ENCODE data around the gene EDN1. TPM values are rescaled to one million over a fixed set of nuclear protein-coding genes. Genes with fewer than 3 reads are reported as not detected.

The EDN1 gene
- total RNA-seq, 2 experiments from 2014 or later: not detected

DNA sequence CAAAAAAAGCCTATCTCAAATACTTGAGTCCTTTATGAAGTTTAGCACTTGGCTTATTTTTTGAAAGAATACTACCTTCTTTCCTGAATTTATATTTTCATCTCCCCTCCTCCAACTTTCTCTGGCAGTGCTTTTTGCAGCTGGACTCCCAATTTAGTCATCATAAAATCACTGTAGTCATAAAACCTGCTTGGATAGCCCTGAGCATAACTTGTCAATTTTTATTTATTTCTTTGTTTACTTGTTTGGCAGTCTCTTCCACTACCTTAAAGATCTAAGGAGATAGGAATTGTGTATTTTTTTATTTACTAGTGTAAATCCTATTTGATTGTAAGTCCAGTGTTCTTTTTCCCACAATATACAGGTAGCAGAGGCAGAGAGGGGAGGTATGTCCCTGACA, 11.2 kb upstream of the EDN1 start:
- Mint-ChIP-seq H3K27me3 (peaks cover 40% of the 10 kb centered on the region), H3K9me3 (ENCODE audit: low read depth) (no peaks in the 10 kb centered on the region), H3K4me1 (peaks cover 10% of the 10 kb centered on the region), H3K36me3 (no peaks in the 10 kb centered on the region), H3K27ac (no peak overlapping the region), H3K4me3 (no peak overlapping the region)
- no peak for DNase-seq
- no peak for ATAC-seq
- CTCF ChIA-PET: interaction anchor here (2.5 kb wide), 1 partner anchor 11 kb away, joined by 16 read pairs; the partner anchor contains the start of gene EDN1

DNA sequence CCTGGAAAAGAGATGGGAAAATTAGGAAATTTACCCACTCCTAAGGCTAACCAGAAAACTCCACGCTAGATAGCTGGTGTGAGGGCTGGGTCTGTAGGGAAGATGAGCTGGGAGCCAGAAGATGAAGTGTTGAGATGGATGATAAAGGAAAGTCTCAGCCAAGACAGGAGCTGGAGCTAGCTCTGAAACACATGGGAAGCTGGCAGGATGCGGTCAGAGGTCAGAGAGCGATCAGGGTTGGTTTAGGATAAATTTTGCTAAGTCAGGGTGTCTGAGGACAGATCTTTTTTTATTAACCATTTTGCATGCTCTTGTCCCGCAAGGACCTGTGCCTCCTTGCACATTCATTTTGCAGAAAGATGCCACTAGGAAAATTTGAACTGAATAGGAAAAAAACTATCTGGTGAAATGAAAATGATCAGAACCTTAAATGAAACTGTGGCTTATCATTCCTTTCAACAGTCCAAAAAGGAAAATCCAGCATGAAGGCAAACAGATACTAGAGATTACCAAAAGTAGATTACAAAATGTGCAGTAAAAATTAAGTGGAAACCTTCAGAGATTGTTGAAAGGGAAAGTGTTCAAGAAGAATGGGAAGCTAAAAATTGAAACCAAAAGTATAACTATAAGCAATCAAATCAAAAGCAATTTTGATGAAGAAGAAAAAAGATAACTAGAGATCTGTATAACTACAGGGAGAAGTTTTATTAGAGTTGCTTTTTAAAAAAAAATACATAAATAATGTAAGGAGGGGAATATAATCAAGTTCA, 10.7 kb upstream of the EDN1 start:
- no peaks in the 10 kb centered on the region for H3K36me3 Mint-ChIP-seq
- H3K27me3 Mint-ChIP-seq: peaks cover 46% of the 10 kb centered on the region
- H3K4me3 Mint-ChIP-seq: peak overlapping the region; percentile 5
- no peaks in the 10 kb centered on the region for H3K9me3 Mint-ChIP-seq (ENCODE audit: low read depth)
- ATAC-seq (no peak), DNase-seq (no peak)
- peaks cover 10% of the 10 kb centered on the region for H3K4me1 Mint-ChIP-seq
- no peak overlapping the region for H3K27ac Mint-ChIP-seq
- CTCF ChIA-PET: interaction anchor here (2.5 kb wide), 1 partner anchor 10 kb away, joined by 16 read pairs; the partner anchor contains the start of gene EDN1

DNA sequence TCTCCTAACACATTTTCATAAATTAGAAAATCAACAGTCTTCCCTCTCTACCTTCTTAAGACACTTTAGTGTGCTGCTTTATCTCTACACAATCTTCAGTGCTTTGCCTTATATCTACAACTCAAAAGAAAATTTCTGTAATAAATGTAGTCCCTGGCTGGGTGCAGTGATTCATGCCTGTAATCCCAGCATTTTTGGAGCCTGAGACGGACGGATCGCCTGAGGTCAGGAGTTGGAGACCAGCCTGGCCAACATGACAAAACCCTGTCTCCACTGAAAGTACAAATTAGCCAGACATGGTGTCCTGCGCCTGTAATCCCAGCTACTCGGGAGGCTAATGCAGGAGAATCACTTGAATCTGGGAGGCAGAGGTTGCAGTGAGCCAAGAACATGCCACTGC, 9.7 kb upstream of the EDN1 start:
- Mint-ChIP-seq H3K27me3 (peaks cover 48% of the 10 kb centered on the region), H3K36me3 (no peaks in the 10 kb centered on the region)
- CTCF ChIA-PET: interaction anchor here (2.5 kb wide), 1 partner anchor 9 kb away, joined by 16 read pairs; the partner anchor contains the start of gene EDN1

DNA sequence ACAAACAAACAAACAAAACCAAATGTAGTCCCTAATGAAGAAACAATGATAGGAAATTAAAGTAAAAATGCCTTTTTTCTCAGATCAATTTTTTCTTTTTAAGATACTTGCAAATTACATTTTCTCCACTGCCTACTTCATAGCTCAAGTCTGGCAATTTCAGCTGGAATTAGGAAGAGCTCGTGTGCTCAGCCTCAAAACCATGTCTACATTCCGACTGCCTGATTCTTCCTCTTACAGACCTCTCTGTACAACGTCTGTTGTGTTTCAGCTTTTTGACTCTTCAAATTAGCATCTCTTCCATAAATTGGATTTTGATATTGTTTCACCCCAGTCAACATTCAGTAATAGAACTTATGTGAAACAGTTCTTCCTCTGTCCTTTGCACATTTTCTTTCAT, 9.3 kb upstream of the EDN1 start:
- H3K27ac Mint-ChIP-seq: no peak overlapping the region
- no peaks in the 10 kb centered on the region for H3K9me3 Mint-ChIP-seq (ENCODE audit: low read depth)
- peaks cover 48% of the 10 kb centered on the region for H3K27me3 Mint-ChIP-seq
- CTCF ChIA-PET: interaction anchor here (2.5 kb wide), 1 partner anchor 9 kb away, joined by 16 read pairs; the partner anchor contains the start of gene EDN1
- no peak overlapping the region for H3K4me3 Mint-ChIP-seq
- H3K4me1 Mint-ChIP-seq: peaks cover 10% of the 10 kb centered on the region
- H3K36me3 Mint-ChIP-seq: no peaks in the 10 kb centered on the region
- ATAC-seq (no peak), DNase-seq (no peak)

More for the DNA sequence above, 9.7 kb upstream of the EDN1 start:
- H3K27ac Mint-ChIP-seq: no peak overlapping the region
- no peak overlapping the region for H3K4me3 Mint-ChIP-seq
- H3K9me3 Mint-ChIP-seq (ENCODE audit: low read depth): no peaks in the 10 kb centered on the region
- DNase-seq (no peak), ATAC-seq (no peak)
- H3K4me1 Mint-ChIP-seq: peaks cover 10% of the 10 kb centered on the region

DNA sequence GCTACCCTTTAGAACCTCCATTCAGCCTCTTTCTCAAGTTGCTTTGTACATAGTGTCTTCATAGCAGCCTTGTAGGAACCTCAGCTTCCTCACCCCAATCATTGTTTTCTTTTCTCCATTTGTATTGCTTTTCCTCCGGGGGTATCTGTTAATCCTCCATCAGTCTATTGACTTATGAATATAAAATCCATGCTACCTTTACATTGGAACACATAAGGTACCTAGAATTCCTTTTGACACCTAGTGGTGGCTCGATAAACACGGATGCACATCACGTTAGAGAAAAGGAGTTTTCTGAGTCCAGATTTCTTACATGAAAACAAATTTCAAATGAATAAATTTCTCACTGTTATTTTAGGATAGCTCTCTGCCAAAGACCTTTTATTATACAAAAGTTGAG, 6.3 kb upstream of the EDN1 start:
- ATAC-seq: no peak
- Mint-ChIP-seq H3K4me3 (no peak overlapping the region), H3K9me3 (ENCODE audit: low read depth) (no peaks in the 10 kb centered on the region), H3K27ac (no peak overlapping the region), H3K36me3 (no peaks in the 10 kb centered on the region), H3K27me3 (peaks cover 53% of the 10 kb centered on the region), H3K4me1 (peaks cover 10% of the 10 kb centered on the region)
- DNase-seq: no peak
- CTCF ChIA-PET: interaction anchor here (1.0 to 1.8 kb wide), 2 partner anchors 23 to 36 kb away, joined by 3 to 4 read pairs; no protein-coding TSS in a partner anchor

DNA sequence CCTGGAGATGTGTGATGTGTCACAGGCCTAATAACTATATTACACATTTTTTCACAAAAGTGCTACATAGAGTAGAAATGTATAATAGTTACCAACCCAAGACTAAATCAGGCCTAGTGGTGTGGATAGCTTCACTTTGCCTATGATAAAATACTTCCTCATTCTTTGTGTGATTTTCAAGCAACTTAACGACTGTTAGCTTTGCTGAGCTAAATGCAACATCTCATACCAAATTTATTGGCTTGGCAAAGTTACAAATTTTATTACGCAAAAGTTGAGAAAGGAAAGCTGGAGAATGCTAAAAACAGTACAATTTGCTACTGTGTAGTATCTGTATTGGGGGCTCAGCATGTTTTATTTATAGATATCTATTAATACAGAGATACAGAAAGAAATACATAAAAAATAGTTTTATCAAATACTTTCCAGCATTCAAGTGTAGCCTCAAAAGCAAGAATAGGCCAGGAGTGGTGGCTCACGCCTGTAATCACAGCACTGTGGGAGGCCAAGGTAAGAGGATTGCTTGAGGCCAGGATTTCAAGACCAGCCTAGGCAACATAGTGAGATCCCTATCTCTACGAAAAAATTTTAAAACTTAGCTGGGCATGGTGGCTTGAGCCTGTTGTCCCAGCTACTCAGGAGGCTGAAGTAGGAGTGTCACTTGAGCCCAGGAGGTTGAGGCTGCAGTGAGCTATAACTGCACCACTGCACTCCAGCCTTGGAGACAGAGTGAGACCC, 3.6 kb upstream of the EDN1 start:
- DNase-seq (no peak), ATAC-seq (no peak)
- no peaks in the 10 kb centered on the region for H3K9me3 Mint-ChIP-seq (ENCODE audit: low read depth)
- CTCF ChIA-PET: interaction anchor here (1.2 kb wide), 1 partner anchor 10 kb away, joined by 4 read pairs; no protein-coding TSS in a partner anchor
- peaks cover 14% of the 10 kb centered on the region for H3K4me1 Mint-ChIP-seq
- no peak overlapping the region for H3K27ac Mint-ChIP-seq
- no peaks in the 10 kb centered on the region for H3K36me3 Mint-ChIP-seq
- H3K27me3 Mint-ChIP-seq: peaks cover 61% of the 10 kb centered on the region
- H3K4me3 Mint-ChIP-seq: no peak overlapping the region

DNA sequence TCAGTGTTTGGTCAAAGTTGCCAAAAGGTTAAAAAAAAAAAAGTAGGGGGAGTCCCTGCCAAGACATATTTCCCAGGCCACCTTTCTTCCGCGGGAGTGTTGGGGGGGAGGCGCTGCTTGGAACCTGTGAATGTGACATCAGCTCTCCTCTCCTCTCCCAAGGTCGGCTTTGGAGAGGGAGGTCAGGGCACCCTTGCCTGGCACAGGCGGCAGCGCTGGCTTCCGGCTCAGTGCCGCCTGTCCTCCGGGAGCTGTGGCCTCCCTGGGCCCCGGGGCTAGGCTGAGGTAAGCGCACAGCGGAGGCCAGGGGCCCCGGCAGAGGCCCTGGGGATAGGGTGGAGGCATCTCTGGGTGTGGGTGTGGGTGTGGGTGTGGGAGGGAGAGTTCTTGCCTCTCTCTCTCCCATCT, 1.9 kb upstream of the EDN1 start:
- no peaks in the 10 kb centered on the region for H3K9me3 Mint-ChIP-seq (ENCODE audit: low read depth)
- CTCF ChIA-PET: interaction anchor here (0.6 to 1.6 kb wide), 4 partner anchors 15 to 633 kb away, joined by 3 to 8 read pairs (median 4); no protein-coding TSS in a partner anchor
- no peak overlapping the region for H3K4me3 Mint-ChIP-seq
- peaks cover 14% of the 10 kb centered on the region for H3K4me1 Mint-ChIP-seq
- DNase-seq (no peak), ATAC-seq (no peak)
- no peak overlapping the region for H3K27ac Mint-ChIP-seq
- H3K27me3 Mint-ChIP-seq: peaks cover 63% of the 10 kb centered on the region
- no peaks in the 10 kb centered on the region for H3K36me3 Mint-ChIP-seq

DNA sequence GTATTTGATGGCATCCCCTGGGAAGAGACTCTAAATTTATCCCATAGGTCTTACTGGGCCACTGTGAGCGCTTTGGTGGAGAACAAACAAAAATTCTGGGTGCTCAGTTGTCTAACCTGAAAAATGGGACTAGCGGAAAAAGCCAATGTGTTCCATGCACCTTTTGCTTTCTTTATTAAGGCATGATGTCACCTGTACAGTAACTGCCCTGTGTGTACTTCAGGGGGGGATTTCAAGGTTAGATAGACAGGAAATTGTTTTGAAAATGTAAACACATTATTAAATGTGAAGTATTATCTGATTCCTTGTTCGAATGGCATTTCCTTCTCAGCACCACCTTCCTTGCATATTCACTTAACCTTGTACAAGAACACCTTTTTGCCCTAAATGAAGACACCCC, 1.2 kb upstream of the EDN1 start:
- CTCF ChIA-PET: interaction anchor here (0.6 to 2.1 kb wide), 17 partner anchors 9 to 705 kb away, joined by 3 to 16 read pairs (median 4); no protein-coding TSS in a partner anchor
- Mint-ChIP-seq H3K4me3 (peak overlapping the region; percentile 74), H3K27ac (no peak overlapping the region), H3K36me3 (no peaks in the 10 kb centered on the region), H3K9me3 (ENCODE audit: low read depth) (no peaks in the 10 kb centered on the region), H3K4me1 (peaks cover 14% of the 10 kb centered on the region), H3K27me3 (peaks cover 61% of the 10 kb centered on the region)
- no peak for DNase-seq
- ATAC-seq: no peak

DNA sequence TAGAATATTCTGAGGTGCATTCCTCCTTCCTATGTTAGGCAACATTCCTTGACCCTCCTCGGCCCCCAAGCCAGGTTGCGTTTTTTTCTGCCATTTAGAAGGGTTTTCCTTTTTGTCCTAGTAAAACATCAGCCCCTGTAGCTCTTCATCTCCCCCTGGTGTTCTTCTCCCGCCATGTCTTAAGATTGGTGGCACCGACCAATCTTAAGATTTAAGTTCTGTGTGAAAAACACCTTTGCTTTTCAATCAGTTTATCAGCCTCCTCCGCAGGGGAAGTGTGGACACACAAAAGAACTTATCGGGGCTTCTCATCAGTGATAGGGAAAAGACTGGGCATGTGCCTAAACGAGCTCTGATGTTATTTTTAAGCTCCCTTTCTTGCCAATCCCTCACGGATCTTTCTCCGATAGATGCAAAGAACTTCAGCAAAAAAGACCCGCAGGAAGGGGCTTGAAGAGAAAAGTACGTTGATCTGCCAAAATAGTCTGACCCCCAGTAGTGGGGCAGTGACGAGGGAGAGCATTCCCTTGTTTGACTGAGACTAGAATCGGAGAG, 719 bp upstream of the EDN1 start:
- Mint-ChIP-seq H3K27ac (no peak overlapping the region), H3K27me3 (peaks cover 61% of the 10 kb centered on the region)
- ATAC-seq: peak; percentile 63

DNA sequence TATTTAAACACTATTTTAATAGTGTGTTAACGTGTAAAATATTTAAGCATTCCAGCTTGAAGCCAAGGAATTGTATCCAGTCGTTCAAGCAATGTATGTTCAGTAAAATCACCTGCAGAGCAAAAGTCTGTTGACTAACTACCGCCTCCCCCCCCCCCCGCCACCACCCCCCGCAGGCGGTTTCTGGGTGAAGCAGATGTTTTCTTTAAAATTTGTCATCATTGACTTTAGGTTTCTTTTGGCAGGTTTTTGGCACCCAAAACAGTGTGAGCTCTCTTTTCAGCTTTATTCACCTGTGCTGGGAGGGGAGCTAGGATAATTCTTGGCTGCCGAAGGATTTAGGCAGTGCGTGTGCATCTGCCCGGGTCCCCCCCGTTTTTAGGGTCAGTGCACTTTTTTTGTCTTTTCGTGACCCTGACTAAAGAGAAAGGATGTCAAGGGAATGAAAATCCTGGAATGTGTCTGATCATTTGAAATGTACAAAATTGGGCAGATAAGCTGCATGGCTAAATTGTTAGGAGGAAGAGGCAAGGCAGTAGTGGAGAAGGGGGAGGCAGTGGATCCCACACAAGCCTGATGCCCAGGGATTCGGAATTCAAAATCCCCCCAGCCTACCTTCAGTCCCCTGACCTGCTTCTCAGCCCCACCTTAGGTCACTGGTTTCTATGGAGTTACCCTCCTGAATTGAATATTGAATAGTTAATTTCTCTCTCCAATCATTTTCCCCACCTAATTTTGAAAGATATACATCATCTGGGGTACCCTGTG, 1.1 kb downstream of the EDN1 start:
- H3K27ac Mint-ChIP-seq: no peak overlapping the region
- DNase-seq (no peak), ATAC-seq (no peak)
- peaks cover 60% of the 10 kb centered on the region for H3K27me3 Mint-ChIP-seq
- H3K36me3 Mint-ChIP-seq: no peaks in the 10 kb centered on the region
- CTCF ChIA-PET: interaction anchor here (0.6 to 2.7 kb wide), 6 partner anchors 22 to 636 kb away, joined by 3 to 24 read pairs (median 4); no protein-coding TSS in a partner anchor
- H3K9me3 Mint-ChIP-seq (ENCODE audit: low read depth): no peaks in the 10 kb centered on the region
- no peak overlapping the region for H3K4me3 Mint-ChIP-seq
- peaks cover 14% of the 10 kb centered on the region for H3K4me1 Mint-ChIP-seq

More for the DNA sequence above, 719 bp upstream of the EDN1 start:
- CTCF ChIA-PET: interaction anchor here (0.9 to 2.1 kb wide), 20 partner anchors 9 to 705 kb away, joined by 3 to 16 read pairs (median 4); no protein-coding TSS in a partner anchor
- Mint-ChIP-seq H3K36me3 (no peaks in the 10 kb centered on the region), H3K4me1 (peaks cover 14% of the 10 kb centered on the region), H3K9me3 (ENCODE audit: low read depth) (no peaks in the 10 kb centered on the region), H3K4me3 (peak overlapping the region; percentile 74)
- peak; percentile 68 for DNase-seq

DNA sequence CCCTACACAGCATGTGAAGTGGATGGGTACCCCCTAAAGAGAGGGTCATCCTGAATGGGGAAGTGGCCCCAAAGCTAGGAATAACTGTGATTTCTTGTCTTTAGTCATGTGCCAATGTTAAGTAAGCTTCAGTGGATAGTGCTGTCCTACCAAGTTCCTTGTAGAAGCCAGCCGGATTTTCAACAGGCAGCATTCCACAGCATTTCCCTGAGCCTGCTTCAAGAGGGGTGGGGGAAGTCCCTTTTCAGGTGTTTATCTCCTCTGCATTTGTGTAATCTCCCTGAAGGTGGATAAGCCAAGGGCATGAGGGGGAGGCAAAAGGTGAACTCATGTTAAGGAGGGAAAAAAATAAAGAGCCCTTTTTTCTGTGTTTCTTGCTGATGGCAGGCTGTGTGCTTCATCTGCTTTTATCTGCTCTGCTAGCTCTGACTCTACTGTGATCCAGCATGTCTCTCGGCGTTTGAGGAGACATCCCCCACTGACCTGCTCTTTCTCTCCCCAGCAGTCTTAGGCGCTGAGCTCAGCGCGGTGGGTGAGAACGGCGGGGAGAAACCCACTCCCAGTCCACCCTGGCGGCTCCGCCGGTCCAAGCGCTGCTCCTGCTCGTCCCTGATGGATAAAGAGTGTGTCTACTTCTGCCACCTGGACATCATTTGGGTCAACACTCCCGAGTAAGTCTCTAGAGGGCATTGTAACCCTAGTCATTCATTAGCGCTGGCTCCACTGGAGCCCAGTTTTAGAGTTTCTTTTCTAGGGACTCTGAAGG, 1.9 kb downstream of the EDN1 start:
- Mint-ChIP-seq H3K27ac (no peak overlapping the region), H3K4me3 (no peak overlapping the region), H3K36me3 (no peaks in the 10 kb centered on the region), H3K27me3 (peaks cover 60% of the 10 kb centered on the region), H3K9me3 (ENCODE audit: low read depth) (no peaks in the 10 kb centered on the region), H3K4me1 (peaks cover 14% of the 10 kb centered on the region)
- DNase-seq (no peak), ATAC-seq (no peak)
- CTCF ChIA-PET: interaction anchor here (1.5 to 2.7 kb wide), 2 partner anchors 21 to 637 kb away, joined by 3 to 24 read pairs; no protein-coding TSS in a partner anchor

Measured in activated CD8-positive, alpha-beta memory T cell treated with anti-CD3 and anti-CD28 coated beads, Interleukin-2, amount 10 ng/mL, durations not matched to agents 7 days and 5 days (primary cell).